HFF-Myc (cell line): ENCODE measurements around the gene LGALS9.

Source experiments
- DNase-seq: peaks from one replicate; pipeline ENCODE4 v3.0.0-alpha.2; 2011; ENCODE audit warnings: low read depth; ENCODE audit errors: extremely low read depth
- H3K4me3 ChIP-seq: replicated peaks from 2 replicates; pipeline ENCODE4 v1.5.1; 2011; ENCODE audit warnings: low read depth, mild to moderate bottlenecking, control low read depth, low read length
- CTCF ChIP-seq: IDR thresholded peaks from 2 replicates; pipeline ENCODE4 v1.5.1; 2012; ENCODE audit warnings: mild to moderate bottlenecking, low read depth, low read length, control low read depth; ENCODE audit errors: missing control alignments

LGALS9 gene

GRCh38 chr17:27630607-27631410, at the start of gene LGALS9:
Gene LGALS9, plus strand, starts transcription at chr17:27631188. Its CDS starts 78 bp downstream, at chr17:27631266.
- no peak for TF ChIP-seq CTCF
- no peak within 1 kb of the TSS for H3K4me3 ChIP-seq
- no peak for DNase-seq

- H3K4me3 ChIP-seq = no peak overlapping the region
- no peak for DNase-seq
- TF ChIP-seq CTCF = no peak
Measured at GRCh38 chr17:27582696-27583095, 48.3 kb upstream of the LGALS9 start.

- no peak for DNase-seq
- no peak overlapping the region for H3K4me3 ChIP-seq
- no peak for TF ChIP-seq CTCF
Measured at GRCh38 chr17:27585153-27585681, 45.8 kb upstream of the LGALS9 start.

- DNase-seq = no peak
- TF ChIP-seq CTCF = no peak
- no peak overlapping the region for H3K4me3 ChIP-seq
Measured at GRCh38 chr17:27585792-27586191, 45.2 kb upstream of the LGALS9 start.

- no peak overlapping the region for H3K4me3 ChIP-seq
- no peak for TF ChIP-seq CTCF
- no peak for DNase-seq
Measured at GRCh38 chr17:27586203-27586721, 44.7 kb upstream of the LGALS9 start.

GRCh38 chr17:27588354-27588753, 42.6 kb upstream of the LGALS9 start:
- no peak for DNase-seq
- H3K4me3 ChIP-seq = no peak overlapping the region
- TF ChIP-seq CTCF = no peak
